C4-2B (cell line): ENCODE measurements around the gene SASH1.

ENCODE experiments used
- CTCF ChIP-seq: fragments of 450-650 bp; conservative IDR thresholded peaks from 2 replicates; pipeline ENCODE4 v1.5.1; 2017; ENCODE audit warnings: mild to moderate bottlenecking
- ZFX ChIP-seq: fragments of 450-650 bp; IDR thresholded peaks from 2 replicates; pipeline ENCODE4 v1.6.1; 2017

- no peak for TF ChIP-seq CTCF
- TF ChIP-seq ZFX: no peak
Observed at GRCh38 chr6:148596891-148597455, 254.3 kb downstream of the SASH1 start.
